WTC11 (cell line): ENCODE measurements around the gene AOC1. TPM values are rescaled to one million over a fixed set of nuclear protein-coding genes. Genes with fewer than 3 reads are reported as not detected.

Experiments
- ATAC-seq: fragments of 200-7000 bp; cut with Tn5 transposase; 2 replicates; pipeline ENCODE4 v1.10.0; 2021; ENCODE audit warnings: mild to moderate bottlenecking, moderate library complexity
- CTCF ChIA-PET: fragments of 300-600 bp; sonication (Branson Sonifier 250); formaldehyde crosslinking; loops from one replicate; lab custom pipeline; 2021; ENCODE audit warnings: antibody characterized with exemption; lab: Charles Lee
- POLR2A ChIA-PET: fragments of 350-600 bp; sonication (Branson Sonifier 250); formaldehyde crosslinking; loops from one replicate; lab custom pipeline; 2021; ENCODE audit warnings: antibody characterized with exemption; lab: Charles Lee
- DNase-seq: peaks from one replicate; pipeline ENCODE4 v3.0.0; 2021; ENCODE audit warnings: low spot score
- H3K27ac Mint-ChIP-seq: 2 replicates; pipeline ENCODE4 v1.8.0; 2021; ENCODE audit warnings: mixed read lengths
- H3K27me3 Mint-ChIP-seq: 2 replicates; pipeline ENCODE4 v1.8.0; 2021; ENCODE audit warnings: low read depth, mild to moderate bottlenecking, moderate library complexity, mixed read lengths
- H3K36me3 Mint-ChIP-seq: 2 replicates; pipeline ENCODE4 v1.8.0; 2021; ENCODE audit warnings: mixed read lengths
- H3K4me1 Mint-ChIP-seq: 2 replicates; pipeline ENCODE4 v1.8.0; 2022; ENCODE audit warnings: mixed read lengths
- H3K4me3 Mint-ChIP-seq: 2 replicates; pipeline ENCODE4 v1.8.0; 2021; ENCODE audit warnings: mild to moderate bottlenecking, moderate library complexity, mixed read lengths
- H3K9me3 Mint-ChIP-seq: 2 replicates; pipeline ENCODE4 v1.8.0; 2021; ENCODE audit warnings: mixed read lengths
- AFF4 ChIP-seq: sonication (generic); formaldehyde crosslinking; IDR thresholded peaks from 2 replicates; pipeline ENCODE4 v1.8.1; 2023; ENCODE audit warnings: mild to moderate bottlenecking, missing genetic modification reagents, borderline replicate concordance
- AR ChIP-seq: fragments of 250-450 bp; sonication (Bioruptor Pico); IDR thresholded peaks from 2 replicates; pipeline ENCODE4 v1.9.0; 2021; ENCODE audit warnings: mild to moderate bottlenecking
- CREB1 ChIP-seq: sonication (generic); formaldehyde crosslinking; IDR thresholded peaks from 2 replicates; pipeline ENCODE4 v1.8.0; 2023; ENCODE audit warnings: mild to moderate bottlenecking, missing genetic modification reagents
- E2F4 ChIP-seq: sonication (generic); formaldehyde crosslinking; IDR thresholded peaks from 2 replicates; pipeline ENCODE4 v1.8.1; 2022; ENCODE audit warnings: low read depth, mild to moderate bottlenecking, moderate library complexity, missing genetic modification reagents, borderline replicate concordance
- EMX1 ChIP-seq: fragments of 250-450 bp; sonication (Bioruptor Pico); IDR thresholded peaks from 2 replicates; pipeline ENCODE4 v1.8.0; 2021; ENCODE audit warnings: mild to moderate bottlenecking
- ERG ChIP-seq: fragments of 250-450 bp; sonication (Bioruptor Pico); IDR thresholded peaks from 2 replicates; pipeline ENCODE4 v1.8.0; 2021; ENCODE audit warnings: mild to moderate bottlenecking
- ESRRA ChIP-seq: sonication (generic); formaldehyde crosslinking; IDR thresholded peaks from 2 replicates; pipeline ENCODE4 v1.8.1; 2022; ENCODE audit warnings: mild to moderate bottlenecking, missing genetic modification reagents, borderline replicate concordance
- JUN ChIP-seq: sonication (generic); formaldehyde crosslinking; IDR thresholded peaks from 2 replicates; pipeline ENCODE4 v1.8.0; 2023; ENCODE audit warnings: mild to moderate bottlenecking, missing genetic modification reagents
- NFATC4 ChIP-seq: fragments of 250-450 bp; sonication (Bioruptor Pico); IDR thresholded peaks from 2 replicates; pipeline ENCODE4 v1.9.0; 2021; ENCODE audit warnings: mild to moderate bottlenecking
- NFE2L1 ChIP-seq: sonication (generic); formaldehyde crosslinking; IDR thresholded peaks from 2 replicates; pipeline ENCODE4 v1.8.1; 2023; ENCODE audit warnings: missing genetic modification reagents
- PRDM15 ChIP-seq: sonication (generic); formaldehyde crosslinking; IDR thresholded peaks from 2 replicates; pipeline ENCODE4 v1.8.0; 2022; ENCODE audit warnings: missing genetic modification reagents
- SP1 ChIP-seq: sonication (generic); formaldehyde crosslinking; conservative IDR thresholded peaks from 2 replicates; pipeline ENCODE4 v1.8.1; 2022; ENCODE audit warnings: missing genetic modification reagents
- USF2 ChIP-seq: sonication (generic); formaldehyde crosslinking; IDR thresholded peaks from 2 replicates; pipeline ENCODE4 v1.8.1; 2023; ENCODE audit warnings: mild to moderate bottlenecking, missing genetic modification reagents, moderate library complexity
- ZNF416 ChIP-seq: fragments of 250-450 bp; sonication (Bioruptor Pico); IDR thresholded peaks from 2 replicates; pipeline ENCODE4 v1.9.0; 2021; ENCODE audit warnings: mild to moderate bottlenecking, inconsistent platforms
- total RNA-seq: library from RNA; stranded (reverse); gene quantifications from 3 replicates; pipeline ENCODE4 v1.2.3, GENCODE V29; 2021

AOC1 gene
- total RNA-seq, 1 experiment from 2014 or later, result 0.17 TPM

- Mint-ChIP-seq H3K9me3 (peaks cover 22% of the 10 kb centered on the region), H3K27me3 (peaks cover 4% of the 10 kb centered on the region), H3K4me1 (peaks cover 23% of the 10 kb centered on the region), H3K36me3 (peaks cover 12% of the 10 kb centered on the region), H3K4me3 (no peak overlapping the region), H3K27ac (no peak overlapping the region)
- CTCF ChIA-PET, result no interaction called here
- ATAC-seq (no peak), DNase-seq (no peak)
- POLR2A ChIA-PET, result interaction anchor here (0.6 kb wide), 1 partner anchor 1125 kb away, joined by 6 read pairs; no protein-coding TSS in a partner anchor
- no peak for TF ChIP-seq ERG (CRISPR knock-in tag)
- TF ChIP-seq EMX1, result no peak
- TF ChIP-seq NFATC4 (CRISPR knock-in tag), result no peak
- TF ChIP-seq USF2 (CRISPR knock-in tag), result no peak
- TF ChIP-seq E2F4 (CRISPR knock-in tag), result no peak
- TF ChIP-seq JUN, result no peak
- no peak for TF ChIP-seq PRDM15 (CRISPR knock-in tag)
- TF ChIP-seq NFE2L1 (CRISPR knock-in tag), result no peak
- no peak for TF ChIP-seq SP1 (CRISPR knock-in tag)
- no peak for TF ChIP-seq ZNF416 (CRISPR knock-in tag)
- no peak for TF ChIP-seq ESRRA
- TF ChIP-seq CREB1 (CRISPR knock-in tag), result no peak
- TF ChIP-seq AR (CRISPR knock-in tag), result no peak
- TF ChIP-seq AFF4 (CRISPR knock-in tag), result no peak
Measured at GRCh38 chr7:150818971-150819370, 33.3 kb upstream of the AOC1 start.
